ENCODE data around the gene TXNRD2. TPM values are rescaled to one million over a fixed set of nuclear protein-coding genes. Genes with fewer than 3 reads are reported as not detected.

Gene TXNRD2
- 30.6 to 39.8 TPM (median 34.1 TPM) in 5 replicates for total RNA-seq (2022; extraction: Qiagen RNA extraction; ENCODE audit: low read depth)

GRCh38 chr22:19941365-19942082 is at the start of gene TXNRD2, which contains the start of gene COMT:
Gene TXNRD2, minus strand, starts transcription at chr22:19941818. Its CDS starts 15 bp downstream, at chr22:19941803.
Gene COMT, plus strand, starts transcription at chr22:19941772. Its CDS starts 20,755 bp downstream, at chr22:19962527.

GRCh38 chr22:19854778-19855503 is 86.7 kb downstream of the TXNRD2 start, which contains the start of the genes GNB1L and RTL10:
Gene GNB1L, minus strand, starts transcription at chr22:19854874. Its CDS starts 33,519 bp downstream, at chr22:19821355.
Gene RTL10, minus strand, starts transcription at chr22:19854874. Its CDS starts 2,613 bp downstream, at chr22:19852261.

Other genes with a start within 250 kb of the TXNRD2 start
- 6.4 to 10.3 TPM (median 7.8 TPM) in 5 replicates for gene SEPTIN5, start 227.3 kb downstream of the TXNRD2 start, total RNA-seq (2022; extraction: Qiagen RNA extraction; ENCODE audit: low read depth)
- gene GP1BB, start 218.3 kb downstream of the TXNRD2 start, total RNA-seq (2022; extraction: Qiagen RNA extraction; ENCODE audit: low read depth): 0.73 to 1.7 TPM (median 1.2 TPM) in 5 replicates
- 2.9 to 4.9 TPM (median 3.4 TPM) in 5 replicates for gene TBX1, start 181.0 kb downstream of the TXNRD2 start, total RNA-seq (2022; extraction: Qiagen RNA extraction; ENCODE audit: low read depth)
- 11.7 to 16.8 TPM (median 15.9 TPM) in 5 replicates for gene GNB1L, start 86.9 kb downstream of the TXNRD2 start, total RNA-seq (2022; extraction: Qiagen RNA extraction; ENCODE audit: low read depth)
- 6.6 to 8.1 TPM (median 7.3 TPM) in 5 replicates for gene RTL10, start 86.9 kb downstream of the TXNRD2 start, total RNA-seq (2022; extraction: Qiagen RNA extraction; ENCODE audit: low read depth)
- 130 to 158 TPM (median 152 TPM) in 5 replicates for gene COMT, start within 50 bp of the TXNRD2 start, total RNA-seq (2022; extraction: Qiagen RNA extraction; ENCODE audit: low read depth)
- 1.9 to 2.7 TPM (median 2.3 TPM) in 5 replicates for gene ARVCF, start 75.0 kb upstream of the TXNRD2 start, total RNA-seq (2022; extraction: Qiagen RNA extraction; ENCODE audit: low read depth)
- 12.7 to 29.8 TPM (median 16.7 TPM) in 5 replicates for gene TANGO2, start 79.3 kb upstream of the TXNRD2 start, total RNA-seq (2022; extraction: Qiagen RNA extraction; ENCODE audit: low read depth)
- gene DGCR8, start 138.4 kb upstream of the TXNRD2 start, total RNA-seq (2022; extraction: Qiagen RNA extraction; ENCODE audit: low read depth): 21.2 to 21.7 TPM (median 21.4 TPM) in 5 replicates
- 242 to 297 TPM (median 287 TPM) in 5 replicates for gene RANBP1, start 174.3 kb upstream of the TXNRD2 start, total RNA-seq (2022; extraction: Qiagen RNA extraction; ENCODE audit: low read depth)
- 17.0 to 31.9 TPM (median 26.6 TPM) in 5 replicates for gene TRMT2A, start 175.4 kb upstream of the TXNRD2 start, total RNA-seq (2022; extraction: Qiagen RNA extraction; ENCODE audit: low read depth)
- gene ZDHHC8, start 190.0 kb upstream of the TXNRD2 start, total RNA-seq (2022; extraction: Qiagen RNA extraction; ENCODE audit: low read depth): 22.4 to 33.7 TPM (median 29.6 TPM) in 5 replicates
- gene CCDC188, start 209.2 kb upstream of the TXNRD2 start, total RNA-seq (2022; extraction: Qiagen RNA extraction; ENCODE audit: low read depth): not detected in 5 replicates